Ovary (tissue), 9 donors: Measurements from ENCODE around the gene APOA4. TPM values are rescaled to one million over a fixed set of nuclear protein-coding genes. Genes with fewer than 3 reads are reported as not detected.

Experiments
- DNase-seq, 5 donors: peaks; one replicate each; pipeline ENCODE4 v3.0.0-alpha.2; 2019 to 2020
- H3K27ac ChIP-seq, 2 donors: fragments of 200-600 bp; one replicate each; pipeline versions ENCODE4 v1.5.1 to v1.8.0; 2019 to 2022
- H3K27me3 ChIP-seq: fragments of 200-600 bp; one replicate; pipeline ENCODE4 v1.8.0; 2022
- H3K36me3 ChIP-seq: fragments of 200-600 bp; sonication (generic); one replicate; pipeline ENCODE4 v1.5.1; 2019
- H3K4me1 ChIP-seq: one replicate; pipeline ENCODE4 v1.8.1; 2013; ENCODE audit warnings: mild to moderate bottlenecking, moderate library complexity; ENCODE audit not compliant: insufficient read depth
- H3K4me3 ChIP-seq: fragments of 200-600 bp; sonication (generic); one replicate; pipeline ENCODE4 v1.5.1; 2017
- H3K9me3 ChIP-seq, 2 donors: fragments of 200-600 bp in 1 of 2; sonication (generic) in 1 of 2; one replicate each; pipeline versions ENCODE4 v1.5.1 to v1.8.1; 2013 to 2019; ENCODE audit warnings: mild to moderate bottlenecking in 1 of 2, moderate library complexity in 1 of 2
- EP300 ChIP-seq: sonication (generic); formaldehyde crosslinking; IDR thresholded peaks from one replicate; pipeline ENCODE4 v1.6.1; 2017; ENCODE audit warnings: antibody characterized with exemption
- POLR2A ChIP-seq: fragments of 450-650 bp; IDR thresholded peaks from one replicate; pipeline ENCODE4 v1.6.1; 2017; ENCODE audit warnings: antibody characterized with exemption, mild to moderate bottlenecking, moderate library complexity
- WGBS, 3 donors: extraction: QIAGEN DNeasy Blood & Tissue Kit in 1 of 3; methylation state at CpG; one replicate each; pipeline versions ENCODE4 v1.1.5 to v1.1.7; 2013 to 2017; 5-methylcytosine and 5-hydroxymethylcytosine counted together
- intact Hi-C, 4 donors: fragments of 100-400 bp; cut with DNase I; formaldehyde crosslinking; loops; one replicate each; pipeline versions ENCODE4 v1.11.0 to v1.15.1; 2022 to 2023
- polyA plus RNA-seq, 2 donors: library from polyadenylated mRNA; stranded (reverse); fragments of 200-250 nt in 1 of 2; fragments of 350-450 nt in 1 of 2; fragmentation: Illumina TruSeq in 1 of 2; extraction: RNeasy Lipid Tissue Mini Kit (QIAGEN cat#74804) in 1 of 2; gene quantifications; one replicate each; pipeline ENCODE4 v1.2.3, GENCODE V29; 2013 to 2014
- total RNA-seq, 7 donors: library from RNA; depleted of rRNA in 2 of 7; stranded (reverse); fragments of >200 nt in 2 of 7; fragmentation: NEBNext Ultra II Directional in 3 of 7; extraction: Animal tissue kit (Norgen Biotek cat#: 25700) in 3 of 7; gene quantifications; one replicate each; pipeline versions ENCODE4 v1.1.0 to v1.2.4, GENCODE V29; 2016 to 2023
- TF ChIP-seq, protein P1 (sequence below), 3 donors: fragments of 450-650 bp in 2 of 3; fragments of 200-600 bp in 1 of 3; IDR thresholded peaks; one replicate each; pipeline versions ENCODE4 v1.5.1 to v1.8.0; 2016 to 2022; ENCODE audit warnings: antibody characterized with exemption in 3 of 3, mild to moderate bottlenecking in 1 of 3
- donor health status: DM: no; HTN: no; CAD: no; lungs with moderate emphysema.
- donor health status: DM: no; HTN: no; CAD: no.
- donor health status: Bipolar disorder and iron deficiency.
- donor health status: DM: yes; HTN: yes; CAD: no.
- donor health status: DM: no; HTN: no; CAD: no.
- donor health status: DM: yes; HTN: yes; CAD: no.

The APOA4 gene
- total and polyA plus RNA-seq, 9 donors: 0.19 to 41.7 TPM; not detected in 7

DNA sequence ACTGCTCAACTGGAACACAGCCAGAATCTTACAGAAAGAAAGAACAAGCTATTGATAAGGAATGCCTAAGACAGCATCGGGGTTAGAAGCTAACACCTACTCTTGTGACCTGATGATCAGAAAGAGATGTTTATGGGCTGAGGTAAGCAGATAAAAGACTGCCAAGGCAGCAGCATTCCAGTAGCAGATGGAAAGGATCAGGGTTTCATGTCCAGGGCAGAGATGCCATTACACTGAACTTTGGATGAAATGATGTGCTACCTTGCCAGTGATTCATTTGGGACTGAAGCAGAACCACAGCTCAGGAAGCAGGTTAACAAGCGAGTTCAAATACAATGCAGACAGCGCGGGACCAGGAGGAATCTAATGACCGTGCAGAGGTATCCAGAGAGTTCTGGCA is 41.4 kb upstream of the APOA4 start:
- no peak overlapping the region for H3K4me3 ChIP-seq
- no peak for DNase-seq
- H3K36me3 ChIP-seq: no peaks in the 10 kb centered on the region
- intact Hi-C loops: no loop called here
- TF ChIP-seq, protein P1, sequence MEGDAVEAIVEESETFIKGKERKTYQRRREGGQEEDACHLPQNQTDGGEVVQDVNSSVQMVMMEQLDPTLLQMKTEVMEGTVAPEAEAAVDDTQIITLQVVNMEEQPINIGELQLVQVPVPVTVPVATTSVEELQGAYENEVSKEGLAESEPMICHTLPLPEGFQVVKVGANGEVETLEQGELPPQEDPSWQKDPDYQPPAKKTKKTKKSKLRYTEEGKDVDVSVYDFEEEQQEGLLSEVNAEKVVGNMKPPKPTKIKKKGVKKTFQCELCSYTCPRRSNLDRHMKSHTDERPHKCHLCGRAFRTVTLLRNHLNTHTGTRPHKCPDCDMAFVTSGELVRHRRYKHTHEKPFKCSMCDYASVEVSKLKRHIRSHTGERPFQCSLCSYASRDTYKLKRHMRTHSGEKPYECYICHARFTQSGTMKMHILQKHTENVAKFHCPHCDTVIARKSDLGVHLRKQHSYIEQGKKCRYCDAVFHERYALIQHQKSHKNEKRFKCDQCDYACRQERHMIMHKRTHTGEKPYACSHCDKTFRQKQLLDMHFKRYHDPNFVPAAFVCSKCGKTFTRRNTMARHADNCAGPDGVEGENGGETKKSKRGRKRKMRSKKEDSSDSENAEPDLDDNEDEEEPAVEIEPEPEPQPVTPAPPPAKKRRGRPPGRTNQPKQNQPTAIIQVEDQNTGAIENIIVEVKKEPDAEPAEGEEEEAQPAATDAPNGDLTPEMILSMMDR (IDR thresholded peaks at IDR 0.05): no peak
- TF ChIP-seq POLR2A (no peak), EP300 (no peak)
- H3K27me3 ChIP-seq: no peaks in the 10 kb centered on the region
- WGBS, 3 donors: 81 to 83% (median 82%) methylated on average over 5 of the region's 5 CpGs
- H3K27ac ChIP-seq: no peak overlapping the region
- H3K9me3 ChIP-seq: no peaks in the 10 kb centered on the region
- no peaks in the 10 kb centered on the region for H3K4me1 ChIP-seq

DNA sequence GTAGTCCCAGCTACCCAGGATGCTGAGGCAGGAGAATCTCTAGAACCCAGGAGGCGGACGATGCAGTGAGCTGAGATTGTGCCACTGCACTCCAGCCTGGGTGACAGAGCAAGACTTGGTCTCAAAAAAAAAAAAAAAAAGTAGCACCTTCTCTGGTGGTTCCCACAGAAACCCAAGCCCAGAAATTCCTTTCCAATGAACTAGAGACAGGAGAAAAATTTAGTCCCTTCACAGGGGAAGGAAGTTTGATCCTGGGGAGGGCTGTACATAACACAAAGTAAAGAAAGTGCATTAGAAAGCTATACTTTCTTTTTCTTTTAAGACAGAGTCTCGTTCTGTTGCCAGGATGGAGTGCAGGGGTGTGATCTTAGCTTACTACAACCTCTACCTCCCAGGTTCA is 39.8 kb upstream of the APOA4 start:
- WGBS, 3 donors: 86 to 94% (median 91%) methylated on average over 3 of the region's 3 CpGs
- DNase-seq: no peak
- no peak overlapping the region for H3K4me3 ChIP-seq
- H3K27ac ChIP-seq: no peak overlapping the region
- H3K9me3 ChIP-seq: no peaks in the 10 kb centered on the region
- no peaks in the 10 kb centered on the region for H3K36me3 ChIP-seq
- H3K4me1 ChIP-seq: no peaks in the 10 kb centered on the region
- intact Hi-C loops: no loop called here
- TF ChIP-seq POLR2A (no peak), EP300 (no peak)
- TF ChIP-seq, protein P1 (IDR thresholded peaks at IDR 0.05): no peak
- no peaks in the 10 kb centered on the region for H3K27me3 ChIP-seq

DNA sequence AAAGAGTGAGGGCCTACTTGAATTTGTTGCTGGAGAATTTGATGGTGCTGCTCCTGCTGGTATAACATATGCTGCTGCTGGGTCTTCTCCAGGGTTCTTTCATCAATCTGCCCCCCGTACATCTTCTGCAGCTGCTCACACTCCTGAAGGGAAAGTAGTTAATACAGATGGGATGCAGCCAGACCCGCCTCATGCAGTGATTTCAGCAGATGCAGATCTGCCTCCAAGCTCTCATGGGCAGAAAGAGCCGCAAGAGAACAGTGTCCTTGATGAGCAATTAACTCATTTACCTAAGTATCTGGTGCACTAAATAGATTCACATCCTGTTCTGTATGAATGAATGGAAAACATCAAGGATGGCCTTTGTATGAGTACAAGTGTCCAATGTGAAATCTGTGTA is 39.1 kb upstream of the APOA4 start:
- intact Hi-C loops: no loop called here

DNA sequence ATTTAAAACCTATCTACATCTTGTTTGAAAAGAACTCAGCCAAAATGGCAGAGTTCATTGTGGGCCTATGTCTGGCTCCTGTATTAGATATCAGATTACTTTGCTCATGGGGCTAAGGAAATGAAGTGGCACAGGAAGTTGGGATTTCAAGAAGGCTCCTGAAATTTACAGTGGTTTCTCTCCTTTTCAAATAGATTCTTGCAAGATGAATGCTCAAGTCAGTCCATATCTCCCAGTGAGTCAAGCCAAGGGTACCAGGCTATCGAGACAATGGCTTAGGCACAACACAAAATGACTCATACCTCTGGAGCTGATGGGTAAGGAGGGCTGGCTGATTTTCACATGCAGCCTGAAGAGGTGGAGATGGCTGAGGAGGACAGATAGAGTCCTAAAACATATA is 38.4 kb upstream of the APOA4 start:
- Histone ChIP-seq H3K27me3 (no peaks in the 10 kb centered on the region), H3K4me3 (no peak overlapping the region), H3K4me1 (no peaks in the 10 kb centered on the region), H3K36me3 (no peaks in the 10 kb centered on the region), H3K9me3 (no peaks in the 10 kb centered on the region), H3K27ac (no peak overlapping the region)
- WGBS, 3 donors: 35 to 82% (median 76%) methylated on average over 1 of the region's 1 CpG
- no peak for DNase-seq
- TF ChIP-seq EP300: no peak
- no peak for TF ChIP-seq POLR2A
- TF ChIP-seq, protein P1 (IDR thresholded peaks at IDR 0.05): no peak
- intact Hi-C loops: no loop called here

More for the DNA sequence above, 39.1 kb upstream of the APOA4 start:
- Histone ChIP-seq H3K9me3 (no peaks in the 10 kb centered on the region), H3K27me3 (no peaks in the 10 kb centered on the region), H3K4me3 (no peak overlapping the region), H3K4me1 (no peaks in the 10 kb centered on the region), H3K27ac (no peak overlapping the region), H3K36me3 (no peaks in the 10 kb centered on the region)
- TF ChIP-seq EP300 (no peak), POLR2A (no peak)
- TF ChIP-seq, protein P1 (IDR thresholded peaks at IDR 0.05): no peak
- WGBS, 3 donors: 77 to 87% (median 82%) methylated on average over 3 of the region's 3 CpGs
- no peak for DNase-seq

DNA sequence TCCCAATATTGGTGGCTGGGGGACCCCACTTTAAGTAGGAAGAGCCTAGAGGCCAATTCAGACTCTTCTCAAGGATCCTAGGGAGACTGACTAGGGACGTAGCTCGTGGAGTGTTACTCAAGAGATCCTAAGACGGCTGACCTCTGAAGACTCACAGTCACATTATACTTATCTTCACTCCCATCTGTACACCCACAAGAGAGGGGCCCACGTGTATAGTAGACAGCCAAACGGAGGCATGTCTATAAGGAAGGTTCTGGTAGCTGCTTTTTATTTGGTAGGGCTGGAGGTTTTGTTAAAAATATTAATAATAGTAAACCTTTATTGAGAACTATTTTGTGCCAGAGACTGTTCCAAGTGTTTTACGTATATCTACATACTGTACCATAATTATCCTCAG is 37.2 kb upstream of the APOA4 start:
- Histone ChIP-seq H3K36me3 (no peaks in the 10 kb centered on the region), H3K4me1 (no peaks in the 10 kb centered on the region), H3K27me3 (no peaks in the 10 kb centered on the region), H3K4me3 (no peak overlapping the region), H3K9me3 (no peaks in the 10 kb centered on the region), H3K27ac (no peak overlapping the region)
- intact Hi-C loops: no loop called here
- TF ChIP-seq POLR2A (no peak), EP300 (no peak)
- TF ChIP-seq, protein P1 (IDR thresholded peaks at IDR 0.05): no peak
- no peak for DNase-seq
- 87 to 91% (median 91%) methylated on average over 6 of the region's 6 CpGs for WGBS, 3 donors
